GM18505 (cell line): ENCODE results near the gene ARAP1.

Source experiments
- ATAC-seq: cut with Tn5 transposase; IDR thresholded peaks from one replicate; pipeline ENCODE4 v1.9.1; 2021; ENCODE audit not compliant: unreplicated experiment
- POLR2A ChIP-seq: IDR thresholded peaks from 4 replicates; pipeline ENCODE4 v1.6.1; 2011; ENCODE audit warnings: borderline replicate concordance; ENCODE audit not compliant: insufficient read depth, insufficient read length; ENCODE audit errors: extremely low read depth

The ARAP1 gene

DNA sequence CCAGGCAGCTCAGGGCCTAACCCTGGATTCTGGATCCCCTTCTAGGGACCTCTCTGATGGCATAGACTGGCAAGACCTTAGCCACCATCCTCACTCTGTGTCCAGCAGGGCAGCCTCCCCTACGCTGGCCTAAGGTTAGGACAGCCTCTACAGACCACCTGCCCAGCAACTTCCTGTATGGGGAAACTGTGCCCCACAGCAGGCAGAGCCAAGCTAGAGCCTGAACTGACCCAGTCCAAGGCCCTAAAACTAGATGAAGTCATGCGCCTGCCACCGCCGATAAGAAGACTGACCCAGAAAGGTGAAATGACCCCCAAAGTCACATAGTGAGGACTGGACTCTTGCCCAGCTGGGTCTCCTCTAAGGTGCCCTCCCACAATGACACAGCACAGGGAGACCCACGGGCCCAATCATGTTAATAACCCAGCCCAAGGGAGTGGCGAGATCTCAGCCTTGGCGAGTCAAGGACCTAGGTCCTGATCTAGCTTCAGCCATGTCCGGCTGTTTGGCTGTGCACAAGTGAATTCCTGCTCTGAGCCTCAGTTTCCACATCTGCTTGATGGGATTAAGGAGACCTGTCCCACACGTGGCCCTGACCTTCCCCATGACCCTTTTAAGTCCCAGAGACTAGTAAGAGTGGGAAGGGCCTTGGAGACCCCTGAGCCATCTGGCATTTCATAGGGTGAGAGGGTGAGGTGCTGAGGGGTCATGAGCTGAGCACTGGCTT is 24.1 kb upstream of the ARAP1 start:
- no peak for ATAC-seq
- TF ChIP-seq POLR2A = no peak

DNA sequence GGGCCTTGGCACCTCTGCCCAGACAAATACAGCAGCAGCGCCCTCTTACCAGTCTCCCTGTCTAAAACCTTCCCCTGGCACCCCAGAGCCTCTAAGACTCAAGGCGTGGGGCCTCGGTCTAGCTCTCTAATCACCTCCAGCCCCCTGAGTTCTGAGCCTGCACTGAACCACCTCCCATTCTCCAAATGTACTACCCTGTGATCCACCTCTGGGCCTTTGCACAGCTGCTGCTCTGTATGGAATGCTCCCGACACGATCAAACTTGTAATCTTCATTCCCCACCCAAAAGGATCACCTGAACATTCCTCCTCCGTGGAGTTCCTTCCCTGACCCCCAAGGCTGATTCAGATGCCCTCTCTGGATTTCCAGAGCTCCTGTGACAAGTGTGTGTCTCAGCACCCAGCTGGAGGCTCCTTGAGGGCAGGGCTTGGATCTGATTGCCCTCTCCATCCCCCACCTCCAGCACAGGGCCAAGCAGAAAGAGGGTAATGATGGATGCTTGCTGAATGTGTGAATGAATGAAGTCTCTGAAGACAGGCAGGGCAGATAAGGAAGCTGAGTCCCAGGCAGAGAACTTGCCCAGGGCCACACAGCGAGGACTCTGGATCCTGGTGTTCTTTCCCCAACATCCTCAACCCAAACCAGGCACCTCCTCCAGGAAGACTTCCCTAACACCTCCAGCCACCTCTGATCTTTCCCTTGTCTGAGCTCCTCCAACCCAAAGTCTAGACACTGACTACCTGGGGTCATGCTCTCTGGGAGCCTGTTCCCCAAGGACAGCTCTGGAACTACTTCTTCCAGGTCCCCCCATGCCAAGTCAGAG is 23.3 kb upstream of the ARAP1 start:
- TF ChIP-seq POLR2A = no peak
- no peak for ATAC-seq

DNA sequence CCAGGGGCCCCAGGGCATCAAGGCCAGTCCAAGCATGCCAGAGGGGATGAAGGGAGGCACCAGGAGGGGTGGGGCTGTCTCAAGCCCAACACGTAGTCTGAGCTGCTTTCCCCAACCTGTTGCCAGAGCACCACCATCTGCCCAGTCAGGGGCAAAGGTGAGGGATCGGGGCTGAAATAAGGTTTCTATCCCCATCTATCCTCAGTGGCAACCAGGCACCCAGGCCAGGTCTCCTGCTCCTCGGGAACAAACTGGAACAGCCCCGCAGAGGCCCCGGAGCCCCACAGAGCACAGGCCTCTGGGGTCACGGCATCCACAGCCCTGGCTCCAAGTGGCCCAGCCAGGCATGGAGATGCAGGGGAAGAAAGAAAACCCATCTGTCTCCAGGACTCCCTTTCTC is 22.3 kb upstream of the ARAP1 start:
- ATAC-seq = no peak
- no peak for TF ChIP-seq POLR2A

DNA sequence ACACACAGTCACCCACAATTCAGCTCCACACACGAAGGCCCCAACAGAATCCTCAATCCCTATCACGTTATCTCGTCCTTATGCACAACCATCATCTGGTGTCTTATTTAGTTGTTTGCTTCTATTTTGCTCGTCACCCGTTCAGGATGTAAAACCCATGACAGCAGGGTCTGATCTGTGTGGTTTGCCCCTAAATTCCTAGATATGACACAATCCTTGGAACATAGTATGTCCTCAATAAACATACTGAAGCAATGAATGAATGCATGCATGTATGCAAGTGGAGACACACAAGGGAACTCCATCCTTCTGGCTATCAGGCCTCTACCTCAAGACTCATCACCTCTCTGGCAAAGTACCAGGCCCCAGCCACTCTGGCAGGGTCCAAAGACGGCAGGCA is 21.5 kb upstream of the ARAP1 start:
- no peak for TF ChIP-seq POLR2A
- no peak for ATAC-seq

DNA sequence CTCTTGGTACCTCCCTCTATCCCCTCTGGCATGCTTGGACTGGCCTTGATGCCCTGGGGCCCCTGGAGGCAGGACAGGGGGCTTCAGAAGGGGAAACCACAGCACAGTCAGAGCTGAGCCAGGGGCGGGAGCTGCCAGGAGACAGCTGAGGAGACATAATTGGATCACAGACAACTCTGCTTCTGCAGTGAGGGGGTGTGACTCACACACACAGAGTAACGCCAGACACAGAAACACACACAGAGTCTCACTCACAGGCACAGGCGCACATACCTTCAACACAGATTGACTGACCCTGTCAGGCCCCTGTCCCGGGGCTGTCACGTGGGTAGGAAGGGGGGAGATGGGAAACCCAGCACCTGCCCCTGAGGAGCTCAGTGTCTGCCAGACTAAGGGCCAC is 21.1 kb upstream of the ARAP1 start:
- ATAC-seq = no peak
- no peak for TF ChIP-seq POLR2A

DNA sequence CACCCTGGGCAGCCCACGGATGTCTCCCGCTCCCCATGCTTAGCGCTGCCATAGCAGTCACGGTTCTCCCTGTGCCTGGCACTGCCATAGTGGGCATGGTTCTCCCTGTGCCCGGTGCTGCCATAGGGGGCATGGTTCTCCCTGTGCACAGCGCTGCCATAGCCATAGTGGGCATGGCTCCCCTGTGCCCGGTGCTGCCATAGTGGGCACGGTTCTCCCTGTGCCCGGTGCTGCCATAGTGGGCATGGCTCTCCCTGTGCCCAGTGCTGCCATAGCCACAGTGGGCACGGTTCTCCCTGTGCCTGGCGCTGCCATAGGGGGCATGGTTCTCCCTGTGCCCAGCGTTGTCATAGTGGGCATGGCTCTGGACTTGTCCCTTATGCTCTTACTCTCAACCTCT is 19.9 kb upstream of the ARAP1 start:
- TF ChIP-seq POLR2A = no peak
- no peak for ATAC-seq

DNA sequence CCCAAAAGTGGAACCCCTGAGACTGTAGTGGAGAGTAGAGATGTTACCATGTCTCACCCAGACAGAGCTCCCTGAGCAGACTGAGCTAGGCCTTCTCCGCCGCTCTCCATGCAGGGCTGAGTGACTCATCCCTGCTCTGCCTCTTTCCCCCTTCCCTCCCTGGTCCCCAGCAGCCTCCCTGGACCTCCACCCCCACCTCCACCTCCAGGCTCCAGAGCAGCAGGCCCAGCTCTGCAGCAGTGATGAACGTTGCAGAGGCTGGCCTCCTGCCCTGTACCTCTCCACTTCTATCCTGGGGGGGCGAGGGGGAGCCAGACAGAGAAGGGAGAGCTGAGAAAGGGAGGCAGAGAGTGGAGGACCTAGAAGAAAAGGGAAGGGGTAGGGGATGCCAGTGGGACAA is 19.3 kb upstream of the ARAP1 start:
- no peak for ATAC-seq
- TF ChIP-seq POLR2A = no peak

DNA sequence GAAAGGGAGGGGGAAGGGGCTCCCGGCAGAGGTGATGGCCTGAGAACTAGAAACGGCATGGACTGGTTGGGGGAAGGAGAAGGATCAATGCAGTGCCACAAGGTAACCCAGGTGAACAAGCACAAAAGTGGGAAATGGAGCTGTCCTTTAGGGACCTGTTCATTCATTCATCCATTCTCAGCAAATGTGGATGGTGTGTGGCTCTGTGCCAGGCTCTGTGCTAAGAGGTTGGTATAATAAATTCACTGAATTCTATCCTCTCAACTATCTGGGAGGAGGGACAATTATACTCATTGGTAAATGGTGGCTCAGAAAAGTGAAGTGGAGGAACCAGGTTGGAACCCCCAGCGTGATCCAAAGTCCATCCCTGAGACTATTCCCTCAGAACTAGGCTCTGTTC is 18.6 kb upstream of the ARAP1 start:
- no peak for TF ChIP-seq POLR2A
- ATAC-seq = no peak

DNA sequence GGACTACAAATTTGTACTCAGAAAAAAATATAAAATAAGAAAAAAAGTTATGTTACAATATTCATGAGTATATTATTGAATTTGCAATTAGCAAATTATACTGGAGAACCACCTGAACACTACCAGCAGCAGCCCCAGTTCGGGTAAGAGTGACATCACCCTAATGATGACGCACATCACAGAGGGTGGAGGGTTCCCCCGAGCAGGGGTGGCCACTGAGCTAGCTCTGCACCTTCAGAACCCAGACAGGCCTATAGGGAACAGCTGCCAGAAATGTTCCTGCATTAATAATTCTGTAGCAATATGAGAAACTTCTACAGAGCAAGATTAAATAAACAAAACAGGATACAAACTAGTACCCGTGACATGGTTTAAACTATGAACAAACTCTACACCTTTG is 17.5 kb upstream of the ARAP1 start:
- no peak for TF ChIP-seq POLR2A
- ATAC-seq = no peak

DNA sequence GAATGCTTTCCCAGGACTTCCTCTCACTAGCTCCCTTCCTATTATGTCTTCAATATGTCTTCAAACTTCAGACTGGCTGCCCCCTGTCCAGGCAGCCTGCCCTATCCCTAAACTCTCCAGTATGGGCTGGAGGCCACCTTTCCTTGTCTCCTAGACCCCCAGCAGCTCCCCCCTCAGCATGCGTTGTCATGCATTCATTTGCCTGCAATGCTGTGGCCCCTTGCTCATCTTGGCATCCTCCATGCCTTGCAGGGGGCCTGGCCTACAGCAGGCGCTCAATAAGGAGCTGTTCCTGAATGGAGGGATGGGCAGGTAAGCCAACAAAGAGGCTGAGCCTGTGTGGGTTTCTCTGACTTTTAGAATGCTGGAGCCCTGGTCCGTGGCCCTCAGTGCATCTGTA is 16.4 kb upstream of the ARAP1 start:
- no peak for TF ChIP-seq POLR2A
- no peak for ATAC-seq

DNA sequence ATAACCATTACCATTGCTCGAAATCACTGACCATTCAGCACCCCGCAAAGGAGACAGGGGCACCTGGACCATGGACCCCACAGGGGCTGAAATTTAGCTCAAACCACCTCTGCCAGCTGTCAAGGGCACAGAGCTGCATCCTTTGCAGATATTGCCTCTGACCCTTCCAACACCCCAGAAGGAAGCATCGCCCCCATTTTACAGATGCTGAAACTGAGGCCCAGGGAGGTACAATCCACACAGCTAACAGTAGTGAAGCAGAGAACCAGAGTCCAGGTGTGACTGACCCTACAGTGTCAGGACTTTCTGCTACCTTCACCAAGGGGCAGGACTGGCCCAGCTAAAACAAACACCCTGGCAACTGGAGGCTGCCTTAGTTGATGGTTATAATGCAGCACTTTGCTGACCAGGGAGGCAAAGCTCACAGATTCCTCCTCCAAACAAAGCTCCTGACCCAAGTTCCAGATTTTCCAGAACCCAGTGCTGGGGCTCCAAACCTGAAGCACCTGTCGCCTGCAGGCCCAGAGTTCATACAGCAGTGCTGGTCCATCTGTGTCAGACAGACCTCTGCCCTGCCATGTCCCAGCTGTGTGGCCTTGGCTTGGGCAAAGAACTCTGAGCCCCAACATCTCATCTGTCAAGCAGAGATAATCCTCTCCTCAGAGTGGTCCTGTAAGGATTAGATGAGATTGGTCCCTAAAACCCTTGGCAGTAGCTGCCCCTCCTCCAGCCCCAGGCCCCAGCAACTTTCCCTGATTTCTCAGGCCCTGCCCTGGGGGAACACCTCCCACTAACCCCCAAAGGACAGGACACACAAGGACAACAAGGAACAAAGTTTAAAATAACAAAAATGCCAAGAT is 15.2 kb upstream of the ARAP1 start:
- no peak for TF ChIP-seq POLR2A
- ATAC-seq = no peak

DNA sequence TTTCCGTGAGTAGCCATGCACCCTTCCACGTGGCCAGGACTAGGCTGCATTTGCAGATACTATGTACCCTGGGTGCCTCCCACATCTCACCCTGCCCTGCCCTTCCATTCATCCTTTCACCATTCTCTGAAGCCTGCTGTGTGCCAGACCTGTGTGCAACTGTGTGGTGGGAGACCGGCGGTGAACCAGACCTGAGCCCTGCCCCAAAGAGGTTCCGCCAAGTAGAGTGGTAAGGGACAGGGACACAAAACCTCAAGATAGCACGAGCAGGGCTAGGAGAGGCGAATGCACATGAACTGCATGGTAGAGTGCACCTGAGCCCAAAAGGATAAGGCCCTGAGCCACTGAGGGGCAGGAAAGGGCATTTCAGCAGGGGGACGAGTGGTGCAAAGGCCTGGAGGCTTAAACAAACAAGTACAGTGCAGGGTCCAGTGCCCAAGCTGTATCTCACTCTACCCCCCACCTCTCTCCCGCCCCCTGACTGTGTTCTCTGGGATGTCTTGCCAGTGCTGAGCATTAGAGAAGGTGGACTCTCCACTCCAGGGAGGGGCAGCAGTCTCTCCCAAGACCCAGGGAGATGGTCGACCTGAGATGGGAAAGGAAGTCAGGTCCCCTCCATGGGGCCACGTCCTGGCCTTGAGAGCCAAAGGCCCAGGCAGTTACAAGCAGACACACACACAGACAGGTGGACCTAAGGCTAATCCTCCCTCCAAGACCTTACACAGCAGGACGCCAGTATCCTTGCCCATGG is 14.1 kb upstream of the ARAP1 start:
- no peak for ATAC-seq
- TF ChIP-seq POLR2A = no peak

DNA sequence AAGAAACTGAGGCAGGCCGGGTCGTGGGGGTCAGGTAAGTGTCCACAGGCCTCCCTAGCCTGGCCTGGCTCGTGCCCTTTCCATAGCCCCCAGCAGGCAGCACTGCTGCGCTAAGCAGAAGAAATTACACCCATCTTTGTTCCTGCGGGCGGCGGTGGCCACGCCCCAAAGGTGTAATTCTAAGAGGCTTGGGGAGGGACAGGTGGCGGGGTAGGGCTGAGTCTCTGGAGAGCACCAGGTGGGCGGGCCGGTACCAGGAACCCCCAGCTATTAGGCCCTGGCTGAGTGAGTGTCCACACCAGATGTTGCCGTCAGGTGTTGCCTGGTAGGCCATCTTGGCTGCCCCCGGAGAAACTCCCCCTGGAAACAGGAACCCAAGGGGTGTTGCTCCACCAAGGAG is 12.3 kb upstream of the ARAP1 start:
- ATAC-seq = no peak

DNA sequence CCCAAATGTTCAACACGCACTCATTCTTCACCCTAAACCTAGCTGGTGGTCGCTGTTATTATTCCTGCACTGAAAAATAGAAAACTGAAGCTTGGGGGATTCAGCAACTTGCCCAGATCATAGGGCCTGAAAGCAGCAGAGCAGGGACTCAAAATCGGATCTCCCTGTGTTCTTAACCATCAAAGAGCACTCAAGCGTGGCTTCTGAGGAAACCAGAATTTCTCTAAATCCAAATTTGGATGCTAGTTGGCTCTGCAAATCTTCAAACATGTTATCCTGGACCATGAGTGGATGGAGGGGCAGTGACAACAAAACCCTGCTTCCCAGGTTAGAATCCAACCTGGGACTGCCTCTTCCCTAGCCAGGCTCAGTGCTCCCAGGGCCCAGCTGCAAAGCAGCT is 11.6 kb upstream of the ARAP1 start:
- TF ChIP-seq POLR2A = no peak
- no peak for ATAC-seq

More for the DNA sequence above, 12.3 kb upstream of the ARAP1 start:
- TF ChIP-seq POLR2A = no peak
